GM12891 (cell line): ENCODE results near the gene PACRGL.

Experiments
- DNase-seq: peaks from one replicate; pipeline ENCODE4 v3.0.0; 2011; ENCODE audit warnings: low spot score; ENCODE audit not compliant: insufficient read length
- FAIRE-seq: peaks from 2 replicates; lab custom pipeline; 2011; peaks lifted over from hg19 to GRCh38; lab: Jason Lieb, UNC
- PAX5 ChIP-seq: IDR thresholded peaks from 2 replicates; pipeline ENCODE4 v1.6.1; 2011; ENCODE audit warnings: low read length, moderate library complexity, mild to moderate bottlenecking; ENCODE audit not compliant: insufficient read depth, severe bottlenecking
- POLR2A ChIP-seq: IDR thresholded peaks from 2 replicates; pipeline ENCODE4 v1.6.1; 2011; ENCODE audit warnings: low read depth, low read length, control low read depth
- POLR2AphosphoS5 ChIP-seq: IDR thresholded peaks from 2 replicates; pipeline ENCODE4 v1.6.1; 2011; ENCODE audit warnings: low read depth, low read length, control low read depth
- POU2F2 ChIP-seq: IDR thresholded peaks from 2 replicates; pipeline ENCODE4 v1.6.1; 2011; ENCODE audit warnings: low read depth, mild to moderate bottlenecking, control low read depth, low read length, moderate library complexity
- SPI1 ChIP-seq: IDR thresholded peaks from 2 replicates; pipeline ENCODE4 v1.6.1; 2011; ENCODE audit warnings: low read depth, low read length, control low read depth
- TAF1 ChIP-seq: IDR thresholded peaks from 2 replicates; pipeline ENCODE4 v1.6.1; 2011; ENCODE audit warnings: low read depth, low read length, control low read depth

Gene PACRGL

GRCh38 chr4:20679951-20680350 is 20.3 kb upstream of the PACRGL start:
- DNase-seq (no peak), FAIRE-seq (no peak)
- TF ChIP-seq TAF1 (no peak), POLR2AphosphoS5 (no peak), POU2F2 (no peak), POLR2A (no peak), SPI1 (no peak), PAX5 (no peak)

GRCh38 chr4:20680736-20681135 is 19.5 kb upstream of the PACRGL start:
- TF ChIP-seq SPI1 (no peak), TAF1 (no peak), PAX5 (no peak), POLR2A (no peak), POLR2AphosphoS5 (no peak), POU2F2 (no peak)
- no peak for FAIRE-seq
- DNase-seq = no peak

- FAIRE-seq (no peak), DNase-seq (no peak)
- TF ChIP-seq TAF1 = no peak
- no peak for TF ChIP-seq POLR2A
- no peak for TF ChIP-seq SPI1
- no peak for TF ChIP-seq PAX5
- TF ChIP-seq POU2F2 = no peak
- no peak for TF ChIP-seq POLR2AphosphoS5
Observed at GRCh38 chr4:20681271-20681670, 19.0 kb upstream of the PACRGL start.

GRCh38 chr4:20682853-20683252 is 17.4 kb upstream of the PACRGL start:
- TF ChIP-seq POLR2AphosphoS5 = no peak
- TF ChIP-seq PAX5 = no peak
- TF ChIP-seq POLR2A = no peak
- no peak for TF ChIP-seq SPI1
- TF ChIP-seq POU2F2 = no peak
- TF ChIP-seq TAF1 = no peak
- DNase-seq (no peak), FAIRE-seq (no peak)

- DNase-seq = no peak
- no peak for FAIRE-seq
- no peak for TF ChIP-seq POU2F2
- no peak for TF ChIP-seq POLR2AphosphoS5
- no peak for TF ChIP-seq PAX5
- no peak for TF ChIP-seq SPI1
- no peak for TF ChIP-seq TAF1
- no peak for TF ChIP-seq POLR2A
Observed at GRCh38 chr4:20683766-20684165, 16.5 kb upstream of the PACRGL start.

GRCh38 chr4:20684852-20685763 is 15.2 kb upstream of the PACRGL start:
- no peak for TF ChIP-seq PAX5
- TF ChIP-seq POLR2A = no peak
- TF ChIP-seq TAF1 = no peak
- TF ChIP-seq POU2F2 = no peak
- no peak for TF ChIP-seq POLR2AphosphoS5
- no peak for TF ChIP-seq SPI1
- no peak for DNase-seq
- FAIRE-seq = no peak

GRCh38 chr4:20687864-20688263 is 12.4 kb upstream of the PACRGL start:
- TF ChIP-seq SPI1 (no peak), POLR2A (no peak), TAF1 (no peak), PAX5 (no peak), POLR2AphosphoS5 (no peak)
- DNase-seq = no peak
- no peak for FAIRE-seq

GRCh38 chr4:20696815-20697214 is 3.4 kb upstream of the PACRGL start:
- TF ChIP-seq POU2F2 = no peak
- no peak for TF ChIP-seq TAF1
- TF ChIP-seq PAX5 = no peak
- no peak for TF ChIP-seq SPI1
- no peak for TF ChIP-seq POLR2AphosphoS5
- TF ChIP-seq POLR2A = no peak
- DNase-seq = no peak
- no peak for FAIRE-seq

GRCh38 chr4:20698382-20698781 is 1.9 kb upstream of the PACRGL start:
- FAIRE-seq = no peak
- no peak for DNase-seq
- TF ChIP-seq POLR2AphosphoS5 (no peak), POLR2A (no peak), TAF1 (no peak), PAX5 (no peak), POU2F2 (no peak)

- TF ChIP-seq POLR2AphosphoS5 (no peak), POLR2A (no peak), SPI1 (no peak), PAX5 (no peak), TAF1 (no peak), POU2F2 (no peak)
- no peak for DNase-seq
- no peak for FAIRE-seq
Observed at GRCh38 chr4:20698820-20699219, 1.4 kb upstream of the PACRGL start.
